D341Med (cell line): ENCODE data around the gene LZTS2.
A peak's percentile ranks its signal among the peaks of the same experiment; 100 is the strongest.

Experiments
- DNase-seq: peaks from one replicate; pipeline ENCODE4 v3.0.0; 2012; ENCODE audit warnings: low spot score

The LZTS2 gene

DNA sequence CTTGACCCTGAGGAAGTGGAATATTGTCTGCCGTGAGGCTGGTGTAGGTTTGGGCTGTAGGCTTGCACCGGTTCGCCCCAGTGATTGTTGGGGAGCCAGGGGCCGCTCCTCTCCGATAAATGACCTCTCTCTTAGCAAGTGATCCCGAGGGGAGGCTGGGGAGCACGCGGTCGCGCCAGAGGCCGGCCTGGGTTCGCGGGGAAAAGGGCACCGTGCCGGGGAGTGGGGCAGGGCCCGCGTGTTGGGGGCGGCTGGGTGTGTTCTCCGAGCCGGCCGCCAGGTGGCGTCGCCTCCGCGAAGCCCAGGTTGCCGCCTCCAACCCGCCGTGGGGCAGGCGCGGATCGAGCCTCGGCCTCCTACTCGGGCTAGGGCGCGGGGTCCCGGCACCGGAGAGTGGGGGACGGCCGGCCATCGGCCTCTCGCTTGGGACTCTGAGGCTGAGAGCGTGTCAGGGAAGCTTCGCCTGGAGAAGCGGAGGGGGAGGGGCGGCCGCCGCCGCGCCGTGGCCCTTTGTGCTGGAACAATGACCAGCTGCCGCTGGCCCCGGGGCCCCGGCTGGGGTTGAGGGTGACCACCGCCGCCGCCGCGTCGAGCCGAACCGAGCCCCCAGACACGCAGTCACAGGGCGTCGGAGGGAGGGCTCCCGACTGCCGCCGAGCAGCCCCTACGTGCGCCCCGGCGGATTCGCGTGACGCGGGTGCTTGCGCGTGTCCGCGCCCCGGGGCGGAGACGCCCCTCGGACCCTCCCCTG lies 442 bp upstream of the LZTS2 start:
- DNase-seq, result peak; percentile 84

DNA sequence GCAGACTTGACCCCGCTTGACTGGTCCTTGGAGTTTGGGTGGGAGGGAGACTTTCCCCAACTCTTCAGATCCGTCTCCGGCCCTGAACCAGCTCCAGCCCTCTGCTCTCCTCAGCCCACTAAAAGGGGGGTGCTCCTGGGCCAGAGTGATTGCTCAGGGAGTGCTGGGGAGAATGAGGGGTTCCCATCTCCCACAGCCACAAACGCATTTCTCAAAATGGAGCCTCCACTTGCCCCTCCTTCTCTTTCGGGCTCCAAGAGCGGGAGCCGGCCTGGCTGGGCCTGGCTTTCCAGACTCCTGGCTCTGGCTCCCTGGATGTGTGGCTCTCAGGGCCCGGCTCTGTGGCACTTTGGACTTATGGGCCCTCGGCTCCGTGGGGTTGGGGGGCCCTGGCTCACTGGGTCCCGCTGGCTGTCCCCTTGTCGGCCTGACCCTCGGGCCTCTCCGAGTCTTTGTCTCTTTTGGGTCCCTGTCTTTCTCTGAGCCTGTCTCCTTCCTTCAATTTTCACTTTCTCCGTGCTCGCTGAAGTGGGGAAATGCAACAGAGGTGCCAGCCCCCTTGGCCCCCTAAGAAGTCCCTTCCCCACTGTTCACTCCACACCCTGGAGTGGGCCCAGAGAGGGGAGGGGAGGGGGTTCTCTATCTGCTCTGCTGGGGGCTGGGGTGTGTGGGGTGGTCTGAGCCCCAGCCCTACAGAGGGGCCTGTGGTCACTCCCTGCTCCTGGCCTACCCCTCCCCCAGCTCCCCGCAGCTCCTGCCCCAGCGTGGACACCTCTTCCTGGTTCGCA lies 713 bp downstream of the LZTS2 start:
- DNase-seq, result no peak

DNA sequence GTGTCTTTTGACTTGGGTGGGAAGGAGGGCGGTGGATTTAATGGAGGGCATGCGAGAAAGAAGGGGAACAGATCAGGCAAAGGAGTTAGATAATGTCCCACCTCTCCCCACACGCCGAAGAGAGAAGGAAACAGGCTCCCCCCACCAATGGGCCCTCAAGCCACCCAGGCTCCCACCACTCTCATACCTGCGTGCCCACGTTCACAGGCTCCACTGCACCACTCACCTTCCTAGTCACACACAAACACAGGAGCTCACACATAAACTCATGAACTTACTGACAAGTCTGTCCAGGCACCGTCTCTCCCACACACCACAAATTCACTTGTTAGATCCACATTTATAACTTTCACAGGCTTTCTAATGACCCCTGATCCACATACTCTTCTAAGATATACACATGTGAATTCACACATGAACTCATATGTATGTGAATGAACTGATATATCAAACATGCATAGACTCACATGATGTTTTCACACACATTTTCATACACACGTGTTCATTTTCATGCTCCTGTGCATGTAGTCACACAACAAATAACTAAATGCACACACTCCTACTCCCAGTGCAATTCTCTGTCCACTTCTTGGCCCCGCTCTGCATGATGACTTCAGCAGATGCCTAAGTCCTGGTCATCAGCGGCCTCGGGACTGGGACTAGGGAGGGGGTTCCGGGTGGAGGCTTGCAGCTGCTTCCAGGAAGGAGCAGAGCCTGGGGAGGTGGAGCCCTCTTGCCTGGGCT lies 1.5 kb downstream of the LZTS2 start:
- DNase-seq, result no peak

DNA sequence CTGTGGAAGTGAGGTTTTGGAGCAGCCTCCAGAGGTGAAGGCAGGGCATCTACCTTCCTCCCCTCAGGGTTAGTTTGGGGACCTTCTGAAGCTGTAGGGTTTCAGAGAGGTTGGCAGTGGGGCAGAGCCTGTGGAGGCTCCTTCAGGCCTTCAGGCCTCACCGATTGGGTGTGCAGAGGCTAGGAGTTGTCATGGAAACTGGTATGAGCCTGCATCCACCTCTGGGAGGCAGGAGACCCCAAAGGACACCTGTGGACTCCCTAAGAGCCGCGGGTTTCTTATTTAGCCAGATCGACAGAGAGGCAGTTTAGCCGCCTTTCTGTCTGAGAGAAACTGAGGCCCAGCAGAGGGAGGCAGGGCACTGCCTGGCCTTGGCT lies 2.0 kb downstream of the LZTS2 start:
- no peak for DNase-seq

GRCh38 chr10:101002456-101002855 lies 2.8 kb downstream of the LZTS2 start:
- DNase-seq, result no peak

- no peak for DNase-seq
Measured at GRCh38 chr10:101003639-101004206, 4.1 kb downstream of the LZTS2 start.

DNA sequence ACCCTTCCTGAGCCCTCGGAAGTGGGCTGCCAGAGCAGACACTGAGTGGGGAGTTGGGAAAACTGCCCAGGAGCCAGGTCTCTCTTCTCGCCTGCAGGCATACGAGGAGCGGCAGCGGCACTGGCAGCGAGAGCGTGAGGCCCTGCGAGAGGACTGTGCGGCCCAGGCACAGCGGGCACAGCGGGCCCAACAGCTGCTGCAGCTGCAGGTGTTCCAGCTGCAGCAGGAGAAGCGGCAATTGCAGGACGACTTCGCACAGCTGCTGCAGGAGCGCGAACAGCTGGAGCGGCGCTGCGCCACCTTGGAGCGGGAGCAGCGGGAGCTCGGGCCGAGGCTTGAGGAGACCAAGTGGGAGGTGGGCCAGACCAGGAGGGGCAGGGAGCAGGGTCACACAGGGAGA lies 5.8 kb downstream of the LZTS2 start:
- DNase-seq, result no peak

GRCh38 chr10:101005869-101006567 lies 6.4 kb downstream of the LZTS2 start:
- DNase-seq, result no peak

DNA sequence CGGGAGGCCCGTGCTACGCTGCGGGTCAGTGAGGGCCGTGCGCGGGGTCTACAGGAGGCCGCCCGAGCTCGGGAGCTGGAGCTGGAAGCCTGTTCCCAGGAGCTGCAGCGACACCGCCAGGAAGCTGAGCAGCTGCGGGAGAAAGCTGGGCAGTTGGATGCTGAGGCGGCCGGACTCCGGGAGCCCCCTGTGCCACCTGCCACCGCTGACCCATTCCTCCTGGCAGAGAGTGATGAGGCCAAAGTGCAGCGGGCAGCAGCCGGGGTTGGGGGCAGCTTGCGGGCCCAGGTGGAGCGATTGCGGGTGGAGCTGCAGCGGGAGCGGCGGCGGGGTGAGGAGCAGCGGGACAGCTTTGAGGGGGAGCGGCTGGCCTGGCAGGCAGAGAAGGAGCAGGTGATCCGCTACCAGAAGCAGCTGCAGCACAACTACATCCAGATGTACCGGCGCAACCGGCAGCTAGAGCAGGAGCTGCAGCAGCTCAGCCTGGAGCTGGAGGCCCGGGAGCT lies 7.0 kb downstream of the LZTS2 start:
- no peak for DNase-seq

GRCh38 chr10:101007099-101007711 lies 7.6 kb downstream of the LZTS2 start:
- no peak for DNase-seq

DNA sequence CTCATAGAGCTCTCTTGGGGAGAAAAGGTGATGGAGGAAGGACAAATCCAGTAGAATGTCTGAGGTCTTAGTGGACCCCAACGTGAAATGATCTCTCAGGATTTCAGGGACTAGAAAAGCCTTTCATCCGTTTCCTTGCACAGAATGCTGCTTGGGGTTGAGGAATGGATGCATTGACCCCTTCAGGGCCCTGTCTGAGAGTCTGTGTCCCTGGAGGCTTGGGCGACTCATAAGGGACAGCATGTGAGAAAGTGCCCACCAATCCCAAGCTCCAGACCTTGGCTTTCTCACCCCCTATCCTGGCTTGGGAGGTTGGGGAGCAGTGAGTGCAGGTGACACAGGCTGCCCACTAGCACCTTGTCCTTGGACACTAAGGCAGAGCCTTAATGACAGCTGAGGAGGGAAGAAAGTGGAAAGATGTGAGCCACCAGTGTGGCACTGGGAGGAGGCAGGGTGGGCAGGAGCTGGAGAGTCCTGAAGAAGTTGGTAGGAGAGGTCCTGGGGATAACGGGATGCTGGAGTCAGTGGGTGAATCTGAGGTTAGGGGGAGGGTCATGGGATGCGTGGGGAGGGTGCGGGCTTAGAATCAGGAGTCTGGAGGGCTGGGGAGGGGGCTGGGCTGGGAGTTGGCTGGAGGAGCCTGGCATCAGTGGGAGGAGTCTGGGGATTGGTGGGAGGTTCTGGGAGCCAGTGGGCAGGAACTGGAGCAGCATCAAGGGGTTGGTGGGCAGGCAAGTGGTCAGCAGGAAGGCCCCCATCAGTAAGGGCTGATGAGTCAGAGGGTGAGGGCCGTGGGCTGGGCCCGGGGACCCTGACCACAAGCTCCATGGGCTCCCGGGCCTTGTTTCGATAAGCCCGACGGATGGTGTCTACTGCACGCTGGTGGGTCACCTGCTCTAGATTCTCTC lies 8.6 kb downstream of the LZTS2 start:
- no peak for DNase-seq

DNA sequence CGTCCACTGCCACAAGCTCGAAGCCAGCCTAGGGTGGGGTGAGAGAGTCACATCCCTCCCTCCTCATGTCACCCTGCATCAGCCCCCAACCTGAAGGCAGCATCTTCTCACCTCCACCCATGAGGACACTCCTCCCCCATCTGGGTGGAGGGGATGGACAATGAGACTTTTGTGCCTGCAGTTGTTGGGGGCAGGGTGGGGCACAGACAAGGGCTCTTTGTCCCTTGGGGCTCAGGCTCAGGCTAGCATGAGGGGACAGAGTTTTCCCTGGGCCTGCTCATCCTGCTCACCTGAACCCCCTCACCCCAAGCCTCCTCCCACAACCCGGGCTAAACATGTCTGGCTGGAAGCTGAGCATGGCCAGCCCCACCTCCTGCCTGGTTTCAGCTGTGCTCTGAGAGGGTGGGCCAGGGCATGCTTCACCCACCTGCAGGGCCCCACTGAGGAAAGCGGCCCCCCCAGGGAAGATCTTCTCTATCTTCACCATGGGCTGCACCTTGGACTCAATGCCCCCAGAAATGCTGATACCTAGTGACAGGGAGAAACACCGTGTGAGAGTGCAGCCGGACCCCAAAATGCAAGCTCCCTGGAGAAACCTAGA lies 9.3 kb downstream of the LZTS2 start:
- no peak for DNase-seq

DNA sequence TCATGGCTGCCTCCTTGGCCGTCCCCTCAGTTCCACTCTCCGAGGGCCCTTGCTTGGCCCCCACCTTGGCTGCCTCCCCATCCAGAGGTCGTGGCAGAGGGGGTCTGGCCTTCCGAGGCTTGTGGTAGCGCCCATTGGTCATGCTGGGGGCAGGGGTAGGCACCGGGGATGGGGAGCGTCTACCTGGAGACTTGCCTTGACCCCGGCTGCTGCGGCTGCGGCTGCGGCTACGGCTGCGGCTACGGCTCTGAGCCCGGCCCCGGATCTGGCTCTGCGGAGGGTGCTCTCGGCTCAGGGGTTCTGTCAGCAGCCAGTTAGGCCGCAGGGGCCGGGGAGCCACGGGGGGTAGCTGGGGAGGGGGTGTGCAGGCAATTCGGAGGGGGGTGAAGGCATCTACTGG lies 10.7 kb downstream of the LZTS2 start:
- no peak for DNase-seq

GRCh38 chr10:101011517-101012423 lies 12.2 kb downstream of the LZTS2 start:
- DNase-seq, result no peak

GRCh38 chr10:101012525-101013364 lies 13.1 kb downstream of the LZTS2 start:
- peak; percentile 78 for DNase-seq

DNA sequence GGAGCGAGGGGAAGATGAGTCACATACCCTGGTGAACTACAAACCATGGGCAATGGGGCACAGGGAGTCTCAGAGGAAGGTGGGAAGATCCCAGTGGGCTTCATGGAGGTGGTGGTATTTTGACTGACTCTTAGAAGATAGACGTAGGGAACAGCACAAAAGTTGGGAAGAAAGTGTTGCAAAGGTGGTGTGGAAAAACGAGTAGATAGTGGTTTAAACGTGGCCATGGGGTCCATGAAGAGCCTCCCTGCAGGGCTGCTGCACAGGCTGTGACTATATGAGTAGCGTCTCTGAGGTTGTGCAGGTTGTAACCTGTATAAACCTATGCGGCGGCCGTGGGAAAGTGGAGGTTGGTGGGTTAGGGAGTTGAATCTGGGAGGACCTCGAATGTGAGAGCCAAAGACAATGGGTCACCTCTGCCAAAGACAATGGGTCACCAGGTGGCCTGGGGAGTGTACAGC lies 13.8 kb downstream of the LZTS2 start:
- DNase-seq, result no peak

DNA sequence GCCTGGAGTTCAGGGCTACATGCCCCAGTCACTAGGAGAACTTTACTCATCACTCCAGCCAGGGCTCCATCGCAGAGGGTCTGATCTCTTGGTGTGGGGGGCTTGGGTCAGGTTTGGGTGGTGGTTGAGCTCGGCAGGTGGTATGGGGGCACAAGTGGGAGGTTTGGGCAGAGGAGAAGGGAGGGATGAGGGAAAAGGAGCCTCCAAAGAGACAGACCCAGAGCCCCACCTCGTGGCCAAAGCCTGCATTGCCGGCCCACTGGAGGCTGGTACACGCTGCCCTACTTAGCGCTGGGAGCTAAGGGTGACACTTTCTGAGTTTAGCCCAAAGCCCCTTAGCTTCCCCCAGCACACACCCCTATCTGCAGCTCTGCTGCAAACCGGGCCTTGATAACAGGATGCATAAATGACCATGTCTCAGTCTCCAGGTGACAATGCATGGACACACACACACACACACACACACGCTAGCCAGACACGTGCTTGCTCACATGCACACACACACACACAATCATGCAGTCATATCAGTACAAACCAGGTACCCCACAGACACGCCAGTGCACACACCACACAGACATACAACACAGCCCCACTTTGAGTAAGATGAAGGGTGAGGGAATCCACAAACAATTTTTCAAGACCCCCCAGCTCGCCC lies 14.7 kb downstream of the LZTS2 start:
- peak; percentile 72 for DNase-seq
